NCI-H2029 treated with DMSO at 0.1 percent for 48 hours (cell line): ENCODE measurements around the gene PLPP2.
"Not testable (repeated sequence)": the region's sequence is repeated elsewhere in the genome, so short reads cannot be mapped to it uniquely, and the experiment has no call there.

Experiments
- DNase-seq: peaks from one replicate; lab custom pipeline; 2025; lab: John Stamatoyannopoulos, UW

Gene PLPP2

GRCh38 chr19:271856-272255 lies 19.3 kb downstream of the PLPP2 start:
- DNase-seq: no peak

GRCh38 chr19:270766-271318 lies 20.4 kb downstream of the PLPP2 start:
- not testable (repeated sequence) for DNase-seq

GRCh38 chr19:269241-269640 lies 22.0 kb downstream of the PLPP2 start:
- DNase-seq: no peak

GRCh38 chr19:262125-262524 lies 29.1 kb downstream of the PLPP2 start:
- DNase-seq: no peak

GRCh38 chr19:256804-257203 lies 34.4 kb downstream of the PLPP2 start:
- not testable (repeated sequence) for DNase-seq

GRCh38 chr19:252421-253186 lies 38.6 kb downstream of the PLPP2 start:
- not testable (repeated sequence) for DNase-seq

GRCh38 chr19:246551-246950 lies 44.7 kb downstream of the PLPP2 start:
- no peak for DNase-seq

- DNase-seq: not testable (repeated sequence)
These were observed 45.3 kb downstream of the PLPP2 start for GRCh38 chr19:245900-246299.

GRCh38 chr19:245457-245856 lies 45.7 kb downstream of the PLPP2 start:
- DNase-seq: no peak
